Myocyte (in vitro differentiated cells): ENCODE measurements around the gene CKMT1A. TPM values are rescaled to one million over a fixed set of nuclear protein-coding genes. Genes with fewer than 3 reads are reported as not detected.
"Not testable (repeated sequence)": the region's sequence is repeated elsewhere in the genome, so short reads cannot be mapped to it uniquely, and the experiment has no call there.

Experiments
- DNase-seq: peaks from one replicate; pipeline ENCODE4 v3.0.0-alpha.2; 2012; ENCODE audit warnings: low read depth
- polyA plus RNA-seq: library from polyadenylated mRNA; unstranded; fragments of >200 nt; gene quantifications from one replicate; pipeline ENCODE4 v1.2.1, GENCODE V29; 2012; ENCODE audit warnings: missing spikeins
- total RNA-seq: library from RNA; depleted of rRNA; stranded (reverse); fragments of >200 nt; gene quantifications from 2 replicates; pipeline ENCODE4 v1.2.3, GENCODE V29; 2014

CKMT1A gene
- not detected in 2 replicates for total RNA-seq
- polyA plus RNA-seq = not detected

GRCh38 chr15:43693148-43694022 is at the start of gene CKMT1A:
CKMT1A (plus strand) TSS chr15:43693859; CDS start chr15:43694051, 192 bp downstream.
- not testable (repeated sequence) for DNase-seq

DNA sequence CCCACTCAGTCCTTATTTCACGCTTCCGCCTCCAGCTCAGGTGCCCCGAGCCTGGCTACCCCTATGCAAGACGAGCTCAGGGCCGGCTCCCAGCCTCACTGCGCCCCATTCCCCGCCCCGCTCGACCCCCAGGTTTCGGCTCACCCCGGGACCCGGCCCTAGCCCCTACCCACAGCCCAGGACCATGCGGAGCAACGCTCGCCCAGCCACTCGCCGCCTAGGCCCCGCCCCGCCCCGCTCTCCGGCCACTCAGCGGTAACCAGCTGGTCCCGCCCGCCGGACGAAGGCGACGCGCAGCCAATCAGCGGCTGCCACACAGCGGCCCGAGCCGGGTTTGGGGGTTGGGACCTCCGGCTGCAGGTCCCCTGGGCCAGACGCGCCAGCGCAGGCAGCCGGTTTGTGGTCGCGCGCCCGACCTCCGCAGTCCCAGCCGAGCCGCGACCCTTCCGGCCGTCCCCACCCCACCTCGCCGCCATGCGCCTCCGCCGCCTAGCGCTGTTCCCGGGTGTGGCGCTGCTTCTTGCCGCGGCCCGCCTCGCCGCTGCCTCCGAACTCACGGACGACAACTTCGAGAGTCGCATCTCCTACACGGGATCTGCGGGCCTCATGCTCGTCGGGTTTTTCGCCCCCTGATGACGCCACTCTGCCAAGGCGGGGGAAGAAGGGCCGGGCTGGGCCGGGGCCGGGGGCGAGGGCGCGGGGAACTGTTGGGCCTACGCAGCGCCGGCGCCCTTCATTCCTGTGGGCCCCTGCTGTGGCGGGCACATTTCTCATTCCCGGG is 44.8 kb upstream of the CKMT1A start, which contains the start of gene CATSPER2:
Gene CATSPER2, minus strand, starts transcription at position 196 of the 781 bp plus-strand sequence. CDS start 783 bp downstream, outside the sequence.
- no peak for DNase-seq

GRCh38 chr15:43649430-43649926 is 44.2 kb upstream of the CKMT1A start:
- not testable (repeated sequence) for DNase-seq

DNA sequence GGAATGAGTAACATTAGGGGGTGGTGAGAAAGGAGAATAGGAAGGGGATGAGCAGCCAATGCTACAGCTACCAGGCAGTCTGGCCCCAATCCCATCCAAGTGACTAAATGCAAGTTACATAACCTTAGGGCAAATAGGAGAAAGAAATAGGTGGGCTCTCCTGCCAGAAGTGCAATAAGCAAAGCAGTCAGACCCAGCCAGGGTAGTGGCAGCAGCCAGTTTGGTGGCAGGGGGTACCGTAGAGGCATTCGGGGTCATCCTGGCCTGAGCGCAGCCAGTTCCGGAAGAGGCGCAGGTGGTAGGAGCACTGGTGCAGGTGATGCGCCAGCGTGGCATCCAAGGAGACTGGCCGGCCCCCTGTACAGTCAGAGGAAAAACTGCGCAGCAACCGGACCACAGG is 33.9 kb upstream of the CKMT1A start:
- not testable (repeated sequence) for DNase-seq

DNA sequence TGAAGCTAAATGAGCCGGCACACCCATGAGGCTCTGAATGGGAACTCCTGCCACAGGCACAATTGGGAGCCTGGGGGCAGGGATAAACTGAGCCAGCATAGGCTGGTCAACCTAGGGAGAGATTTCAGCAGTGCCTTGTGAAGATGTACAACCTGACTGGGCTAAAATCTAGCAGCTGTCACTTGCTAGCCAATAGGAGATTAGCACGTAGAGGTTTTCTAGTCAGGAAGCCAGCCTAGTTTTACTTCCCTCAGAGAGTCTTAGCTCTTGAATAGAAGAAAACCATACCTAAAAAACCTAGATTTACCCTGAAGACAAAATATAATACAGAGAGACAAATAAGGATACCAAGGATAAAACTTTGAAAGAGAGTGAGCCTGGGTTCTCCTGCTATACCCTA is 31.4 kb upstream of the CKMT1A start:
- DNase-seq = not testable (repeated sequence)

- DNase-seq = not testable (repeated sequence)
Observed at GRCh38 chr15:43663333-43663732, 30.3 kb upstream of the CKMT1A start.

GRCh38 chr15:43666177-43666576 is 27.5 kb upstream of the CKMT1A start:
- DNase-seq = not testable (repeated sequence)

GRCh38 chr15:43674175-43674574 is 19.5 kb upstream of the CKMT1A start:
- not testable (repeated sequence) for DNase-seq

GRCh38 chr15:43689604-43690301 is 3.9 kb upstream of the CKMT1A start:
- DNase-seq = not testable (repeated sequence)

- DNase-seq = not testable (repeated sequence)
Observed at GRCh38 chr15:43692679-43693078, 980 bp upstream of the CKMT1A start.

GRCh38 chr15:43702174-43702573 is 8.5 kb downstream of the CKMT1A start:
- DNase-seq = peak; percentile 1

DNA sequence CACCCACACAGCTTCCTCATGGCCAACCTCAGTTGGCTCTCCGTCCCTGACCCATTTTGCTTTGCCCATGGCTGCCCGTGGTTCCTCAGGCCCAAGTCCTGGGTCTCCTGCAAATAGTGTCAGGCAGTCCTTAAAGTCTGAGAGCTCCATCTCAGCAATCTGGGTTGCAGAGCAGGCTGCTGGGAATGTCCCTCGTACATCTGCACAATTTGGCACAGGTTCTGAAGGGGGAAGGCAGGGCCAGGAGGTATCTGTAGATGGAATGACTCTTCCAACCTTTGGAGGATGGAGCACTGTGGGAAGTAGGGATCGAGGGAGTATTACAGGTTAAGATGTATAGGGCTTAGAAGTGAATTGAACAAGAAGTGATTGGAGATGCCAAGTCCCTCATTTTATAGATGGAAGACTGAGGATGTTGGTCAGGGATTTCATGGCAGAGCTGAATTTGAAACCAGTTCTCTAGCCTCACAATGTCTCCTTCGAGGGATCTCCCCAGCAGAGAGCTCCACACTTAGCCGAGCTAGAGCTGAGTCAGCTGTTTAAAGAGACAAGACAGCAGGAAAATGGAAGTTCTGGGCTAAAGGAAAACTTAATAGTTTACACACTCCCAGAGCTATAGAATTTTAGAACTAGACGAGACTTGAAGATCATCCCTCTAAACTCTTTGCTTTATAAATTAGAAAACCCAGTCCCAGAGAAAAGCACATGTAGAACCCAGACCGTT is 9.2 kb downstream of the CKMT1A start:
- no peak for DNase-seq

DNA sequence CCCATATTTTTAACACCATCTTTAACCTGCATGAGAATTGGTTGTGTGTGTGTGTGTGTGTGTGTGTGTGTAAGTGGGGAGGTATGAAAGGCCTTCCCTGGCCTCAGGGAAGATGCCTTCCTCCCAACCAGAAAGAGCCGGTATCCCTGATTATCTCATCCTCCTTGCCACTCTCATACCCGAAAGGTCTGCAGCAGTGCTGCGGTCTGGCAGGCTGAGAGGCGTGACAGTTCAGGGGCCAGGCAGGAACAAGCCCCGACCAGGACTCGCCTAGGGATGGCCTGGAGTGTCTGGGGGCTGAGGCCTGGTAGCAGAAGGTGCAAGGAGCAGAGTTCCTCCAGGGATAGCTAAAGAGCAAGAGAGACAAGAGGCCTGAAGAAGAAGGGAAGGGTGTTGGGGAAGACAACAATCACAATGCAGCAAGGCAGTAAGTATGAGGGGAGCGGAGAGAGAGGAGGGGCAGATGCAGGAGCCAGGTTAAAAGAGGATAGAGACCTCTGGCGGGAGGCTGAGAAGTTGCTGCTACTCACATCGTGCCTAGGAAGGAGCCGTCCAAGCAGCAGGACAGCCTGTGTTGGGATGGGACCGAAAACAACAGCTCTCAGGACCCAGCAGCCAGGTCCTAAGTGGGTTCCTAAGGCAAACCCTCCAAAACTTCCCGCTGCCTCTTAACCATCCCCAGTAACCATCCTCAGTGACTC is 16.9 kb downstream of the CKMT1A start:
- not testable (repeated sequence) for DNase-seq

DNA sequence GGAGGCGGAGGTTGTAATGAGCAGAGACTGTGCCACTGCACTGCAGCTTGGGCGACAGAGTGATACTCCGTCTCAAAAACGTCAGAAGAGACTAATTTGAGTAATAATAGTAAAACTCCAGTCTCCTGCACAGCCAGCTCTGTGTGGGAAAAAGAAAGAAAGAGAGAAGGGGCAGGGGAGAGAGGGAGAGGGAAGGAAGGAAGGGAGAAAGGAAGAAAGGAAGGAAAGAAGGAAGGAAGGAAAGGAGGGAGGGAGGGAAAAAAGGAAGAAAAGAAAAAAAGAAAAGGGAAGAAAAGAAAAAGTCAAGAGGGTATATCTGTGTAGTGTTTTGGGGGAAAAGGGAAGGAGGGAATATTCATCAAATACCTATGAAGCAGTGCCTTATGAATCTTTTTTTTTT is 29.5 kb downstream of the CKMT1A start:
- no peak for DNase-seq

DNA sequence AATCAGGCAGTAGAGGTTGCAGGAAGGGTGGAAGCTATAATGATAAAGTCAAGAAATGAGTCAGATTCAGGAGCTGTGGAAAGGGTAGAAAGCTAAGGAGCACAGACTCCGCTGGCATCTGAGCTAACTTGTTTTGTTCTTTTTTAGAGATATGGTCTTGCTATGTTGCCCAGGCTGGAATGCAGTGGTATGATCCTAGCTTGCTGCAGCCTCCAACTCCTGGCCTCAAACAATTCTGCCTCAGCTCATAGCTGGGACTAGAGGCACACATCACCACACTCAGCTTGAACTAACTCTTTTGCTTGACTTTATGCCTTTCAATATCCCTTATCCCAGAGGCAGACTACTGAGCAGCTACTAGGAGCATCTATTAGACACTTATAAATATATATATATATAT is 32.6 kb downstream of the CKMT1A start:
- DNase-seq = not testable (repeated sequence)

GRCh38 chr15:43728053-43728725 is 34.5 kb downstream of the CKMT1A start:
- DNase-seq = peak; percentile 16

DNA sequence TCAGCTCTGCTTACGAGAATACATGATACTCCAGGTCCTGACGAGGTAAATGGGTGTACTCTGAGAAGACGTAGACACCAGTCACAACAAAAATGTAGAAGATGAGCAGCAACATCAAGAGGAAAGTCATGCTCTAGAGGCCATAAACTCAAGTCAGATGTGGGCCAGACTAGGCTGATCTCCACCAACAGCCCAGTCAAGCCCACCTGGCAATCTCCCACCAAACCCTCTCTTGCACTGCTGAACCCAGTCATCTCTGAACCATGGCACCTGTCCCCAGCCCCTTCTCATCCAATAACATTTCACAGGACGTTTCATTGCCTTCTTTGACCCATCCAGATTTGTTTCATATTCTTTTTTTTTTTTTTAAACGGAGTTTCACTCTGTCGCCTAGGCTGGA is 41.8 kb downstream of the CKMT1A start:
- no peak for DNase-seq

GRCh38 chr15:43746245-43746902 is 52.7 kb downstream of the CKMT1A start, which contains the start of gene PDIA3:
PDIA3 (plus strand) TSS chr15:43746438; CDS start chr15:43746540, 102 bp downstream.
- peak; percentile 92 for DNase-seq
